ENCODE results near the gene B4GALNT2. TPM values are rescaled to one million over a fixed set of nuclear protein-coding genes. Genes with fewer than 3 reads are reported as not detected.

B4GALNT2 gene
- total and polyA plus RNA-seq, 2 of the 13 experiments (the other 11 are each of a cell fraction or from before 2014, with no cell fraction given): not detected

DNA sequence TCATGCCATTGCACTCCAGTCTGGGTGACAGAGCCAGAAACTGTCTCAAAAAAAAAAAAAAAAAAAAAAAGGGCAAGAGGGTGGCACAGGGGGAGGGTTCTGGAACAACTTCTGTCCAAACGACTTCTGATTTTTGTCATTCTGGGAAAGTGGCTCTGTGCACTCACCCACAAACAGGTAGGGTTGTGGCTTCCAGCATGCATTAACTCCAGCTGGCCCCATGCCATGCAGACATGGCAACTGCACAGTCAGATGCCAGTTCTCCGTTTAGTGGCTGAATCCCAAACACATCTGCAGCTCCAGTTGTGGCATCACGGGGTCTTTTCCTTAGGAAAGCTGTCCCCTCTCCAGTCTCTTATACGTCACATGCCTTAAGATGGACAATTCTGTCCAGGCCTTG is 30.3 kb downstream of the B4GALNT2 start (continued):
- TF ChIP-seq, protein P1, sequence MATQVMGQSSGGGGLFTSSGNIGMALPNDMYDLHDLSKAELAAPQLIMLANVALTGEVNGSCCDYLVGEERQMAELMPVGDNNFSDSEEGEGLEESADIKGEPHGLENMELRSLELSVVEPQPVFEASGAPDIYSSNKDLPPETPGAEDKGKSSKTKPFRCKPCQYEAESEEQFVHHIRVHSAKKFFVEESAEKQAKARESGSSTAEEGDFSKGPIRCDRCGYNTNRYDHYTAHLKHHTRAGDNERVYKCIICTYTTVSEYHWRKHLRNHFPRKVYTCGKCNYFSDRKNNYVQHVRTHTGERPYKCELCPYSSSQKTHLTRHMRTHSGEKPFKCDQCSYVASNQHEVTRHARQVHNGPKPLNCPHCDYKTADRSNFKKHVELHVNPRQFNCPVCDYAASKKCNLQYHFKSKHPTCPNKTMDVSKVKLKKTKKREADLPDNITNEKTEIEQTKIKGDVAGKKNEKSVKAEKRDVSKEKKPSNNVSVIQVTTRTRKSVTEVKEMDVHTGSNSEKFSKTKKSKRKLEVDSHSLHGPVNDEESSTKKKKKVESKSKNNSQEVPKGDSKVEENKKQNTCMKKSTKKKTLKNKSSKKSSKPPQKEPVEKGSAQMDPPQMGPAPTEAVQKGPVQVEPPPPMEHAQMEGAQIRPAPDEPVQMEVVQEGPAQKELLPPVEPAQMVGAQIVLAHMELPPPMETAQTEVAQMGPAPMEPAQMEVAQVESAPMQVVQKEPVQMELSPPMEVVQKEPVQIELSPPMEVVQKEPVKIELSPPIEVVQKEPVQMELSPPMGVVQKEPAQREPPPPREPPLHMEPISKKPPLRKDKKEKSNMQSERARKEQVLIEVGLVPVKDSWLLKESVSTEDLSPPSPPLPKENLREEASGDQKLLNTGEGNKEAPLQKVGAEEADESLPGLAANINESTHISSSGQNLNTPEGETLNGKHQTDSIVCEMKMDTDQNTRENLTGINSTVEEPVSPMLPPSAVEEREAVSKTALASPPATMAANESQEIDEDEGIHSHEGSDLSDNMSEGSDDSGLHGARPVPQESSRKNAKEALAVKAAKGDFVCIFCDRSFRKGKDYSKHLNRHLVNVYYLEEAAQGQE (IDR thresholded peaks at IDR 0.05; ENCODE audit: borderline replicate concordance in 1 of 2, low read depth in 1 of 2, low read length in 2 of 2): no peak
- TF ChIP-seq, protein P2, sequence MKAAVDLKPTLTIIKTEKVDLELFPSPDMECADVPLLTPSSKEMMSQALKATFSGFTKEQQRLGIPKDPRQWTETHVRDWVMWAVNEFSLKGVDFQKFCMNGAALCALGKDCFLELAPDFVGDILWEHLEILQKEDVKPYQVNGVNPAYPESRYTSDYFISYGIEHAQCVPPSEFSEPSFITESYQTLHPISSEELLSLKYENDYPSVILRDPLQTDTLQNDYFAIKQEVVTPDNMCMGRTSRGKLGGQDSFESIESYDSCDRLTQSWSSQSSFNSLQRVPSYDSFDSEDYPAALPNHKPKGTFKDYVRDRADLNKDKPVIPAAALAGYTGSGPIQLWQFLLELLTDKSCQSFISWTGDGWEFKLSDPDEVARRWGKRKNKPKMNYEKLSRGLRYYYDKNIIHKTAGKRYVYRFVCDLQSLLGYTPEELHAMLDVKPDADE (CRISPR knock-in tag; IDR thresholded peaks at IDR 0.05): no peak
- TF ChIP-seq, protein P3, sequence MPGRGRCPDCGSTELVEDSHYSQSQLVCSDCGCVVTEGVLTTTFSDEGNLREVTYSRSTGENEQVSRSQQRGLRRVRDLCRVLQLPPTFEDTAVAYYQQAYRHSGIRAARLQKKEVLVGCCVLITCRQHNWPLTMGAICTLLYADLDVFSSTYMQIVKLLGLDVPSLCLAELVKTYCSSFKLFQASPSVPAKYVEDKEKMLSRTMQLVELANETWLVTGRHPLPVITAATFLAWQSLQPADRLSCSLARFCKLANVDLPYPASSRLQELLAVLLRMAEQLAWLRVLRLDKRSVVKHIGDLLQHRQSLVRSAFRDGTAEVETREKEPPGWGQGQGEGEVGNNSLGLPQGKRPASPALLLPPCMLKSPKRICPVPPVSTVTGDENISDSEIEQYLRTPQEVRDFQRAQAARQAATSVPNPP (CRISPR knock-in tag; IDR thresholded peaks at IDR 0.05): no peak
- TF ChIP-seq BHLHE40 (IDR thresholded peaks at IDR 0.05; ENCODE audit: low read length) (no peak), HIVEP1 (CRISPR knock-in tag; IDR thresholded peaks at IDR 0.05) (no peak), ZNF713 (CRISPR knock-in tag; IDR thresholded peaks at IDR 0.05) (no peak), SIX1 (CRISPR knock-in tag; IDR thresholded peaks at IDR 0.05; ENCODE audit: borderline replicate concordance) (no peak), ZNF432 (CRISPR knock-in tag; IDR thresholded peaks at IDR 0.05; ENCODE audit: borderline replicate concordance) (no peak), ZBTB38 (CRISPR knock-in tag; IDR thresholded peaks at IDR 0.05) (no peak), ZNF557 (CRISPR knock-in tag; IDR thresholded peaks at IDR 0.05) (no peak), RARA (CRISPR knock-in tag; IDR thresholded peaks at IDR 0.05) (no peak), KAT7 (CRISPR knock-in tag; IDR thresholded peaks at IDR 0.05; ENCODE audit: borderline replicate concordance) (no peak)
- TF ChIP-seq, protein P4, sequence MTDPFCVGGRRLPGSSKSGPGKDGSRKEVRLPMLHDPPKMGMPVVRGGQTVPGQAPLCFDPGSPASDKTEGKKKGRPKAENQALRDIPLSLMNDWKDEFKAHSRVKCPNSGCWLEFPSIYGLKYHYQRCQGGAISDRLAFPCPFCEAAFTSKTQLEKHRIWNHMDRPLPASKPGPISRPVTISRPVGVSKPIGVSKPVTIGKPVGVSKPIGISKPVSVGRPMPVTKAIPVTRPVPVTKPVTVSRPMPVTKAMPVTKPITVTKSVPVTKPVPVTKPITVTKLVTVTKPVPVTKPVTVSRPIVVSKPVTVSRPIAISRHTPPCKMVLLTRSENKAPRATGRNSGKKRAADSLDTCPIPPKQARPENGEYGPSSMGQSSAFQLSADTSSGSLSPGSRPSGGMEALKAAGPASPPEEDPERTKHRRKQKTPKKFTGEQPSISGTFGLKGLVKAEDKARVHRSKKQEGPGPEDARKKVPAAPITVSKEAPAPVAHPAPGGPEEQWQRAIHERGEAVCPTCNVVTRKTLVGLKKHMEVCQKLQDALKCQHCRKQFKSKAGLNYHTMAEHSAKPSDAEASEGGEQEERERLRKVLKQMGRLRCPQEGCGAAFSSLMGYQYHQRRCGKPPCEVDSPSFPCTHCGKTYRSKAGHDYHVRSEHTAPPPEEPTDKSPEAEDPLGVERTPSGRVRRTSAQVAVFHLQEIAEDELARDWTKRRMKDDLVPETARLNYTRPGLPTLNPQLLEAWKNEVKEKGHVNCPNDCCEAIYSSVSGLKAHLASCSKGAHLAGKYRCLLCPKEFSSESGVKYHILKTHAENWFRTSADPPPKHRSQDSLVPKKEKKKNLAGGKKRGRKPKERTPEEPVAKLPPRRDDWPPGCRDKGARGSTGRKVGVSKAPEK (CRISPR knock-in tag; IDR thresholded peaks at IDR 0.05; ENCODE audit: borderline replicate concordance): no peak
- TF ChIP-seq, protein P5, sequence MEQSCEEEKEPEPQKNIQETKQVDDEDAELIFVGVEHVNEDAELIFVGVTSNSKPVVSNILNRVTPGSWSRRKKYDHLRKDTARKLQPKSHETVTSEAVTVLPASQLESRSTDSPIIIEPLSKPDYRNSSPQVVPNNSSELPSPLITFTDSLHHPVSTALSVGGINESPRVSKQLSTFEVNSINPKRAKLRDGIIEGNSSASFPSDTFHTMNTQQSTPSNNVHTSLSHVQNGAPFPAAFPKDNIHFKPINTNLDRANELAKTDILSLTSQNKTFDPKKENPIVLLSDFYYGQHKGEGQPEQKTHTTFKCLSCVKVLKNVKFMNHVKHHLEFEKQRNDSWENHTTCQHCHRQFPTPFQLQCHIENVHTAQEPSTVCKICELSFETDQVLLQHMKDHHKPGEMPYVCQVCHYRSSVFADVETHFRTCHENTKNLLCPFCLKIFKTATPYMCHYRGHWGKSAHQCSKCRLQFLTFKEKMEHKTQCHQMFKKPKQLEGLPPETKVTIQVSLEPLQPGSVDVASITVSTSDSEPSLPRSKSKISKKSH (CRISPR knock-in tag; IDR thresholded peaks at IDR 0.05; ENCODE audit: borderline replicate concordance): no peak
